ENCODE measurements around the gene RAB11FIP3. TPM values are rescaled to one million over a fixed set of nuclear protein-coding genes. Genes with fewer than 3 reads are reported as not detected.

The RAB11FIP3 gene, protein sequence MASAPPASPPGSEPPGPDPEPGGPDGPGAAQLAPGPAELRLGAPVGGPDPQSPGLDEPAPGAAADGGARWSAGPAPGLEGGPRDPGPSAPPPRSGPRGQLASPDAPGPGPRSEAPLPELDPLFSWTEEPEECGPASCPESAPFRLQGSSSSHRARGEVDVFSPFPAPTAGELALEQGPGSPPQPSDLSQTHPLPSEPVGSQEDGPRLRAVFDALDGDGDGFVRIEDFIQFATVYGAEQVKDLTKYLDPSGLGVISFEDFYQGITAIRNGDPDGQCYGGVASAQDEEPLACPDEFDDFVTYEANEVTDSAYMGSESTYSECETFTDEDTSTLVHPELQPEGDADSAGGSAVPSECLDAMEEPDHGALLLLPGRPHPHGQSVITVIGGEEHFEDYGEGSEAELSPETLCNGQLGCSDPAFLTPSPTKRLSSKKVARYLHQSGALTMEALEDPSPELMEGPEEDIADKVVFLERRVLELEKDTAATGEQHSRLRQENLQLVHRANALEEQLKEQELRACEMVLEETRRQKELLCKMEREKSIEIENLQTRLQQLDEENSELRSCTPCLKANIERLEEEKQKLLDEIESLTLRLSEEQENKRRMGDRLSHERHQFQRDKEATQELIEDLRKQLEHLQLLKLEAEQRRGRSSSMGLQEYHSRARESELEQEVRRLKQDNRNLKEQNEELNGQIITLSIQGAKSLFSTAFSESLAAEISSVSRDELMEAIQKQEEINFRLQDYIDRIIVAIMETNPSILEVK
- total RNA-seq (10 to 100 TPM; 15.6 to 53.0 (median 40.1) TPM), polyA plus RNA-seq (10 to 100 TPM; 12.7 to 63.4 (median 44.2) TPM)
- long read RNA-seq, donor 1, full-length matches to known transcripts, result 3 of 3 reads
- long read RNA-seq, donor 1, partial matches to known transcripts, result 0 of 3 reads
- long read RNA-seq, donor 1, other reads (novel, unspliced or antisense), result 0 of 3 reads
- long read RNA-seq, donor 2, full-length matches to known transcripts, result 7 of 7 reads
- long read RNA-seq, donor 2, partial matches to known transcripts, result 0 of 7 reads
- long read RNA-seq, donor 2, other reads (novel, unspliced or antisense), result 0 of 7 reads
- long read RNA-seq, donor 3, full-length matches to known transcripts, result 1 of 7 reads
- long read RNA-seq, donor 3, partial matches to known transcripts, result 0 of 7 reads
- long read RNA-seq, donor 3, other reads (novel, unspliced or antisense), result 6 of 7 reads
- long read RNA-seq, donor 4, partial matches to known transcripts, result 0 of 1 reads
- long read RNA-seq, donor 4, other reads (novel, unspliced or antisense), result 1 of 1 reads
- long read RNA-seq, donor 5, full-length matches to known transcripts, result 120 of 160 reads
- long read RNA-seq, donor 5, partial matches to known transcripts, result 20 of 160 reads
- long read RNA-seq, donor 5, other reads (novel, unspliced or antisense), result 20 of 160 reads
- long read RNA-seq, donor 6, partial matches to known transcripts, result 1 of 2 reads
- long read RNA-seq, donor 6, other reads (novel, unspliced or antisense), result 1 of 2 reads
- long read RNA-seq, donor 7, full-length matches to known transcripts, result 2 of 2 reads
- long read RNA-seq, donor 7, partial matches to known transcripts, result 0 of 2 reads
- long read RNA-seq, donor 7, other reads (novel, unspliced or antisense), result 0 of 2 reads
- long read RNA-seq, donor 8, full-length matches to known transcripts, result 3 of 3 reads
- long read RNA-seq, donor 8, partial matches to known transcripts, result 0 of 3 reads
- long read RNA-seq, donor 8, other reads (novel, unspliced or antisense), result 0 of 3 reads
- long read RNA-seq, donor 9, result 0 reads
- long read RNA-seq, donor 10, partial matches to known transcripts, result 0 of 1 reads
- long read RNA-seq, donor 10, other reads (novel, unspliced or antisense), result 0 of 1 reads

DNA sequence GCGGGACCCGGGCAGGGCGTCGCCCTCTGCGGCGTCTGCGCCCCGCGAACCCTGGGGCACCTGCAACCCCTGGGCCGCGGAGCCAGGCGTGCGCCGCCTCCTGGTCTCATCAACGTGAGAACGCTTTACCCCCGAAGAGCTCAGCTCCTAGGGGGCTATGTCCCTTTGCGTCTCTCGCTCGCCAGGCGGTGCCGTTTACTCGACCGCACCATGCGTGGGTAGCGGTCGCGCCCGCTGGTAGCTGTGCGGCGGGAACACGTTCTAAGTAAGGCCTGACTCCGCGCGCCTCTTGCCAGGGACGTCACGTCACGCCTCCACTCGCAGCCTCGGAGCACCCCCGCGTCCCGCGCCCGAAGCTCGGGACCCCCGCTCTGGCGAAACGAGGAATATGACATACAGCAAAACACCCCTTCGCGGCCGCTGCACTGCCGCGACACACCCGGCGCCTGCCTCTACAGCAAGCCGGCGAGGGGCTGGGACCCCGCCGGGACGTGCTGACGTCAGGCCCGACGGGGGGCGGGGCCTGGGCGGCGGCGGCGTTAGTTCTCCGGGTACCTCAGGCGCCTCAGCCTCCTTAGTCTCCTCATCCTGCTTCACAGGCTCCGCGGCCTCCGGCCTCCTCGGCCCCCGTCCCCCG is at the start of gene RAB11FIP3:
RAB11FIP3 (plus strand) TSS at position 568 of the 637 bp plus-strand sequence. CDS start 358 bp downstream, outside the sequence.
- DNase-seq, result peak; percentile 63 to 90 (median 79)
- 0 to 1% (median 0%) methylated on average over 6 to 77 of the region's 77 CpGs for WGBS, 4 donors
- H3K9me3 ChIP-seq (replicated peaks in 1 of 3), result no peaks in the 10 kb centered on the region
- H3K36me3 ChIP-seq (replicated peaks in 1 of 2), result no peaks in the 10 kb centered on the region
- H3K27me3 ChIP-seq, result no peaks in the 10 kb centered on the region
- H3K27ac ChIP-seq, result peak within 1 kb of the TSS; percentile 46 to 94 (median 93)
- H3K4me1 ChIP-seq (replicated peaks in 1 of 2), result peaks cover 24 to 47% of the 10 kb centered on the region in 2 donors
- intact Hi-C loops (cut with DNase I), result no loop called here
- H3K4me3 ChIP-seq, result peak within 1 kb of the TSS; percentile 23 to 76 (median 56)
- TF ChIP-seq, protein P1, sequence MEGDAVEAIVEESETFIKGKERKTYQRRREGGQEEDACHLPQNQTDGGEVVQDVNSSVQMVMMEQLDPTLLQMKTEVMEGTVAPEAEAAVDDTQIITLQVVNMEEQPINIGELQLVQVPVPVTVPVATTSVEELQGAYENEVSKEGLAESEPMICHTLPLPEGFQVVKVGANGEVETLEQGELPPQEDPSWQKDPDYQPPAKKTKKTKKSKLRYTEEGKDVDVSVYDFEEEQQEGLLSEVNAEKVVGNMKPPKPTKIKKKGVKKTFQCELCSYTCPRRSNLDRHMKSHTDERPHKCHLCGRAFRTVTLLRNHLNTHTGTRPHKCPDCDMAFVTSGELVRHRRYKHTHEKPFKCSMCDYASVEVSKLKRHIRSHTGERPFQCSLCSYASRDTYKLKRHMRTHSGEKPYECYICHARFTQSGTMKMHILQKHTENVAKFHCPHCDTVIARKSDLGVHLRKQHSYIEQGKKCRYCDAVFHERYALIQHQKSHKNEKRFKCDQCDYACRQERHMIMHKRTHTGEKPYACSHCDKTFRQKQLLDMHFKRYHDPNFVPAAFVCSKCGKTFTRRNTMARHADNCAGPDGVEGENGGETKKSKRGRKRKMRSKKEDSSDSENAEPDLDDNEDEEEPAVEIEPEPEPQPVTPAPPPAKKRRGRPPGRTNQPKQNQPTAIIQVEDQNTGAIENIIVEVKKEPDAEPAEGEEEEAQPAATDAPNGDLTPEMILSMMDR (IDR thresholded peaks at IDR 0.05), result peak in 1 of 6 experiments; percentile 29
- peak; percentile 34 to 45 for TF ChIP-seq POLR2A (IDR thresholded peaks at IDR 0.05)

DNA sequence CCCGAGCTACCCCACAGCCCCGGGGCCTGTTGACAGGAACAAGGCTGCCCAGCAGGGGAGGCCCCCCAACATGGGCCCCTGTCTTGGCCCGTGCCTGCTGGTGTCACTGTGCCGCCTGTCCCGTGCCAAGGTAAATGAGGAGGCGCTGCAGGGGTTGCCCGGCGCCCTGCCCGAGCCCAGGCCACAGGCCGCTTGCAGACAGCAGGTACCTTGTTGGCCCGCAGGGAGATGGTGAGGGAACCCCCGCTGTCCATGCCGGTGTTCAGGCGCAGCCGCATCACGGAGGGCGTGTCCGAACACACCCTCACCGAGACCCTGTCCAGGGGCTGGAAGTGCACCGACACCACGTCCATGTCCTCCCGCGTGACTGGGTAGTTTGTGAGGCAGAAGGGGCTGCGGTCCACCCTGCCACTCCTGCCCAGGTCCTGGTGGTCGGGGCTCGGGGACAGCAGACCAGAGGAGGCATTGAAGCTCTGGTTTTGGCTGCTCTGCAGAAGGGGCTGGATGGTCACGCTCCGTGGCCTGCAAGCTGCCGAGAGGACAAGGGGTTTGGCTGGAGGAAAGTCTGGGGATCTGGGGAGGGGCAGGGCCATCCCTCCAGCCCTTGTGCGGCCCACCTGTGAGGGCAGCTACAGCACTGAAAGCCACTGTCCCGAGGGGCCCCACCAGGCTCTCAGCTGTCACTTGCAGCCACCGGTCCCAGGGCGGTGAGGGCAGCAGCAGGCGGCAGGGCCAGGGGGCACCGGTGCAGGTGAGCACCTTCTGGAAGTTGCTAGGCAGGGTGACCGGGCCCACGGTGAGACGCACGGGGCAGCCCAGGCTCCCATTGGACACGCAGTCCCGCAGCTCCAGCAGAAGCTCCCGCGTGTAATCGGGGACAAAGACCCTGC is 49.3 kb upstream of the RAB11FIP3 start:
- no peak for DNase-seq
- 92 to 95% (median 94%) methylated on average over 7 to 44 of the region's 44 CpGs for WGBS, 4 donors
- Histone ChIP-seq H3K9me3 (replicated peaks in 1 of 3) (no peaks in the 10 kb centered on the region), H3K27ac (no peak overlapping the region), H3K36me3 (replicated peaks in 1 of 2) (peaks cover 0 to 53% of the 10 kb centered on the region in 2 donors), H3K4me3 (no peak overlapping the region), H3K4me1 (replicated peaks in 1 of 2) (peaks cover 7 to 16% of the 10 kb centered on the region in 2 donors), H3K27me3 (no peaks in the 10 kb centered on the region)
- intact Hi-C loops (cut with DNase I), result no loop called here
- TF ChIP-seq POLR2A (IDR thresholded peaks at IDR 0.05), result no peak
- TF ChIP-seq, protein P1 (IDR thresholded peaks at IDR 0.05), result no peak

Measured in adrenal gland (tissue), 19 donors.